ENCODE measurements around the gene DFFA. TPM values are rescaled to one million over a fixed set of nuclear protein-coding genes. Genes with fewer than 3 reads are reported as not detected.
"Not testable (repeated sequence)": the region's sequence is repeated elsewhere in the genome, so short reads cannot be mapped to it uniquely, and the experiment has no call there.

Gene DFFA
- total RNA-seq, 1 donor = 36.6 TPM

GRCh38 chr1:10431070-10431730 is 41.1 kb downstream of the DFFA start:
- DNase-seq (ENCODE audit: low read depth in 2 of 3, low spot score in 2 of 3) = peak in 1 of 3 donors; percentile 43

- peak; percentile 88 to 95 (median 94) for DNase-seq (ENCODE audit: low read depth in 2 of 3, low spot score in 2 of 3)
These were observed 41.9 kb downstream of the DFFA start, which contains the start of gene CENPS for GRCh38 chr1:10430216-10431069. Gene CENPS (plus strand): TSS chr1:10430433. CDS start chr1:10430518, 85 bp downstream.

- DNase-seq (ENCODE audit: low read depth in 2 of 3, low spot score in 2 of 3) = peak in 2 of 3 donors; percentile 17 to 29
These were observed 42.5 kb downstream of the DFFA start for GRCh38 chr1:10429868-10430215.

- no peak for DNase-seq (ENCODE audit: low read depth in 2 of 3, low spot score in 2 of 3)
These were observed 43.3 kb downstream of the DFFA start for GRCh38 chr1:10428984-10429383.

GRCh38 chr1:10426535-10426848 is 45.8 kb downstream of the DFFA start:
- DNase-seq (ENCODE audit: low read depth in 2 of 3, low spot score in 2 of 3) = not testable (repeated sequence)

- peak in 1 of 3 donors; percentile 27 for DNase-seq (ENCODE audit: low read depth in 2 of 3, low spot score in 2 of 3)
These were observed 46.3 kb downstream of the DFFA start for GRCh38 chr1:10425826-10426534.

GRCh38 chr1:10424651-10425050 is 47.7 kb downstream of the DFFA start:
- no peak for DNase-seq (ENCODE audit: low read depth in 2 of 3, low spot score in 2 of 3)

- DNase-seq (ENCODE audit: low read depth in 2 of 3, low spot score in 2 of 3) = no peak
These were observed 48.3 kb downstream of the DFFA start for GRCh38 chr1:10424034-10424433.

GRCh38 chr1:10421637-10422036 is 50.7 kb downstream of the DFFA start:
- no peak for DNase-seq (ENCODE audit: low read depth in 2 of 3, low spot score in 2 of 3)

- no peak for DNase-seq (ENCODE audit: low read depth in 2 of 3, low spot score in 2 of 3)
These were observed 53.0 kb downstream of the DFFA start for GRCh38 chr1:10419351-10419750.

- not testable (repeated sequence) for DNase-seq (ENCODE audit: low read depth in 2 of 3, low spot score in 2 of 3)
These were observed 53.6 kb downstream of the DFFA start for GRCh38 chr1:10418741-10419140.

- DNase-seq (ENCODE audit: low read depth in 2 of 3, low spot score in 2 of 3) = not testable (repeated sequence)
These were observed 56.4 kb downstream of the DFFA start for GRCh38 chr1:10415967-10416366.

GRCh38 chr1:10415211-10415930 is 57.0 kb downstream of the DFFA start:
- DNase-seq (ENCODE audit: low read depth in 2 of 3, low spot score in 2 of 3) = peak in 2 of 3 donors; percentile 86 to 93

- DNase-seq (ENCODE audit: low read depth in 2 of 3, low spot score in 2 of 3) = no peak
These were observed 65.1 kb downstream of the DFFA start for GRCh38 chr1:10407201-10407600.

Other genes with a start within 250 kb of the DFFA start
- gene PGD, start 73.5 kb downstream of the DFFA start, total RNA-seq = 148 TPM
- gene CENPS, start 42.1 kb downstream of the DFFA start, total RNA-seq = 9.4 TPM
- 0.27 TPM for gene CORT, start 22.5 kb downstream of the DFFA start, total RNA-seq
- gene PEX14, start 2.4 kb upstream of the DFFA start, total RNA-seq = 22.6 TPM

All from hematopoietic multipotent progenitor cell (in vitro differentiated cells).